ENCODE results near the gene ATP13A2.

ATP13A2 gene

GRCh38 chr1:17028662-17029188 lies 17.0 kb upstream of the ATP13A2 start:
- DNase-seq (ENCODE audit: low read depth in 2 of 2), result no peak

DNA sequence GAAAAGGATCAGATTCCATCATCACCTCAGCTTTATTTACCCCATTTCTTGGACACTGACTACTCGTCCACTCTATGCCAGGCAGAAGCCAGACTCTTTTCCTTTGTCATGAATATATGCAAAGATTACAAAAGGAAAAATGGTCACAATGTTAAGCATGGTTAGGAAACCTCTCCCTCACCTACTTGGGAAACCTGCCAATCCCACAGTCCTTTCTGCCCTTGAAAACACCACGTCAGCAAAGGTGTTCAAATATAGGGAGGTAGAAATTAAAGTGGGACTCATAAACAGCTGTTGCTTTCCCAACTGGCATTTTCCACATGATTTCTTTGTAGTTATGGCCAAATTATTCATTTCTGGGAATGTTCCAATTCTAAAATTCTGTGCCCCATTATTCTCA lies 16.2 kb upstream of the ATP13A2 start:
- no peak for DNase-seq (ENCODE audit: low read depth in 2 of 2)

- no peak for DNase-seq (ENCODE audit: low read depth in 2 of 2)
These were observed 15.7 kb upstream of the ATP13A2 start for GRCh38 chr1:17027403-17027802.

GRCh38 chr1:17024721-17025120 lies 13.0 kb upstream of the ATP13A2 start:
- no peak for DNase-seq (ENCODE audit: low read depth in 2 of 2)

DNA sequence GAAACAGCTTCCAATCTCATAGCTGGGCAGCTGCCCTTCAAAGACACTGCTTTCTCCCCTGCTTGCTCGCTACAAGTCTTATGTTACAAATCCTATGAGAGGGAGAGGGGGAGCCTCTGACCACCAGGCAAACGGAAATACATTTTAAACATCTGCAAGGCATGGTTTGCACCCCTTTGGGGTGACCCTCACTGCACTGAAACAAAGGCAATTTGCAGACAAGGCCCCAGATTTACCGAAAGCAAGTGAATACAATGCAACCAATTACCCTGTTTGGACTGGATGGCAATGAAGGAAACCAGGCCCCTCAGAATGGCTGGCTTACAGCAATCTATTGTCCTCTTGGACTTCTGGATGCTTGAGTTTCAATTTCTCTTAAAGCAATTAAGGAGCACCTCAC lies 11.8 kb upstream of the ATP13A2 start:
- DNase-seq (ENCODE audit: low read depth in 2 of 2), result no peak

DNA sequence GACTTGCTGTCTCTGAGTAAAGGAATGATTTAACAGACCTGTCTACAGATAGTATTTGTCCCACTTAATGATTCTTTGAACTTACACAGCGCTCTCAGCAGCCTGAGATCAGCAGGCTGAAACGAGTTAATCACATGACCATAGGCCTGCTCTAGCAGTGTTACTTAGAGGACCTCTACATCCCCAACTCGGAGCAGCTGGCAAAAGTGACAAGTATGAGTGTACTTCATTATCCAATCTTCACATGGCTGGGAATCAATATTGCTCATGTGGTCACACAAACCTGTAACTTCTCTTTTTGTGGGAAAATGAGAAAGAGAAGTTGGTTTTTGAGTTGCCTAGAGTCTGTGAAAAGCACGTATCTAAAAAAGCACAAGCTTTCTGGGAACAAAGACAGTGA lies 11.4 kb upstream of the ATP13A2 start:
- DNase-seq (ENCODE audit: low read depth in 2 of 2), result no peak

- DNase-seq (ENCODE audit: low read depth in 2 of 2), result no peak
These were observed 10.2 kb upstream of the ATP13A2 start for GRCh38 chr1:17021896-17022295.

DNA sequence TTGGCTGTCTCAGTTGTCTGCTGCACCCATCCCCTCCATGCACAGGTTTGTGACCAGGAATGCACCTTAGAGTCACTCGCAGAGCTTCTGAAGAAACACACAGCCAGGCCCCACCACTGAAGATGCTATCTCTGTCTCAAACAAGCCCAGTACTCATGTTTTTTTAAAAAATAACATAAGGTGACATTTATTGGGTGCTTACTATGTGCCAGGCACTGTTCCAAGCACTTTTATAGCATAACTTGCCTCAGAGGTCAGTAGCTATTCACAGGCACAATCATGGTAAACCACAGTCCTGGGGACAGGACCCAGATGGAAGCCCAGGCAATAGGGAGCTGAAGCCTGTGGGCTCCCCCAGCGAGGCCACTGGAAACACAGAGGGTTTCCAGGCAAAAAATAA lies 8.8 kb upstream of the ATP13A2 start:
- DNase-seq (ENCODE audit: low read depth in 2 of 2), result no peak

GRCh38 chr1:17018849-17019248 lies 7.1 kb upstream of the ATP13A2 start:
- DNase-seq (ENCODE audit: low read depth in 2 of 2), result no peak

DNA sequence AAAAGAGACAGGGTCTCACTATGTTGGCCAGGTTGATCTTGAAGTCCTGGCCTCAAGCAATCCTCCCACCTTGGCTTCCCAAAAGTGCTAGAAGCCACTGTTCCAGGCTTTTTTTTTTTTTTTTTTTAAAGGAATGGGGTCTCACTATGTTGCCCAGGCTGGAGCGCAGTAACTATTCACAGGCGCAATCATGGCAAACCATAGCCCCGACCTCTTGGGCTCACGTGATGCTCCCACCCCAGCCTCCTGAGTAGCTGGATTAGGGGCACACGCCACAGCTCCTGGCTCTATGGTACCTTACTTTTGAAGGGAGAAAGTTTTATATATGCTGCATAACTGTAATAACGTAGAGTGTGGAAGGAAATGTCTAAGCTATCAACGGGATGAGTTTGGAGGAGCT lies 5.7 kb upstream of the ATP13A2 start:
- DNase-seq (ENCODE audit: low read depth in 2 of 2), result no peak

GRCh38 chr1:17016317-17016661 lies 4.6 kb upstream of the ATP13A2 start:
- no peak for DNase-seq (ENCODE audit: low read depth in 2 of 2)

- no peak for DNase-seq (ENCODE audit: low read depth in 2 of 2)
These were observed 3.2 kb upstream of the ATP13A2 start for GRCh38 chr1:17014671-17015567.

GRCh38 chr1:17013491-17014320 lies 2.0 kb upstream of the ATP13A2 start:
- DNase-seq (ENCODE audit: low read depth in 2 of 2), result no peak

DNA sequence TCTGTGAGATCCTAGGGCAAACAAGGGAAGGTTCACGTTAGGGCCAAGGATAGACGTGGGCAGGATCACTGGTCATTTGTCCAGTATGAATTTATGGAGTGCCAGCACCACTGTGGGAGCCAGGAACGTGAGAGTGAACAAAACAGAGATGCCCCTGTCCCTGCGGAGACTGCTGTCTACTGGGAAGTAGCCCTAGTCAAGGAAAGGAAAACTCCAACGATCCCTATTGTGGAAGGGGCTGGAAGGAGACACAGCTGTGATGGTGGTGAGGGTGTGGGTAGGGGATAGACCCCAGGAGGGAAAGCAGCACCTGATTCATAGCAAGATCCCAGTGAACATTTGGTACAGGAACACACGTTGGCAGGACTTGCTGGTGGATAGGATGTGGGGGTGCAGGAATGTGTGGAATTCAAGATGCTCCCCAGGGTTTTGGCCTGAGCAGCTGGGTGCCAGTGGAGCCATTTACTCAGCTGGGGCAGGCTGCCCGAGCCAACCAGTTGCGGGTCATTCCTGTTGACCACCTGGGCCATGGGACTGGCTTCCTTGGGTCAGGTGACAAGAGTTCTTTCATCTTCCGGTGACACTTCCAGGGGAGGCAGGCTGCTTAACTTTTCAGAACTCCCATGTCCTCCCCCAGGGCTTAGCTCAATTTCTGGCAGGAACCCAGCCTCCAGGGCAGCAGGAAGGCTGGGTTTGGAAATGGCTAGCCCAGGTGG lies 1.2 kb upstream of the ATP13A2 start:
- no peak for DNase-seq (ENCODE audit: low read depth in 2 of 2)

DNA sequence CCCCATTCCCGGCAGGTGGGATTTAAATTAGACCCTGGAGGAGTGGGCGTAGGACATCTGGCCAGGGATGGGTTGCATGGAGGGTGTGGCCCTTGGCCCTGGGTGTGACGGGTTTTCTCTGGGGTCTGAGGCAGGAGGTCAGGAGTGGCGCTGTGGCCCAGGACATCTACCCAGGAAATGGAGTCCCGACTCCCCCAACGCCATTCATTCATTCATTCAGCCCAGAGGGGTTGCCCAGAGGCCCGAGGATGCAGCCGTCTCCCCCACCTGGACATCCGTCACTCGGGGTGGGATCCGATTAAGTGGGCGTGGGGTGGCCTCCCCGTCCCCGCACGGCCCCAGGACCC lies 663 bp downstream of the ATP13A2 start:
- DNase-seq (ENCODE audit: low read depth in 2 of 2), result no peak

- no peak for DNase-seq (ENCODE audit: low read depth in 2 of 2)
These were observed 2.0 kb downstream of the ATP13A2 start for GRCh38 chr1:17009706-17010105.

GRCh38 chr1:17008208-17008855 lies 3.4 kb downstream of the ATP13A2 start:
- no peak for DNase-seq (ENCODE audit: low read depth in 2 of 2)

DNA sequence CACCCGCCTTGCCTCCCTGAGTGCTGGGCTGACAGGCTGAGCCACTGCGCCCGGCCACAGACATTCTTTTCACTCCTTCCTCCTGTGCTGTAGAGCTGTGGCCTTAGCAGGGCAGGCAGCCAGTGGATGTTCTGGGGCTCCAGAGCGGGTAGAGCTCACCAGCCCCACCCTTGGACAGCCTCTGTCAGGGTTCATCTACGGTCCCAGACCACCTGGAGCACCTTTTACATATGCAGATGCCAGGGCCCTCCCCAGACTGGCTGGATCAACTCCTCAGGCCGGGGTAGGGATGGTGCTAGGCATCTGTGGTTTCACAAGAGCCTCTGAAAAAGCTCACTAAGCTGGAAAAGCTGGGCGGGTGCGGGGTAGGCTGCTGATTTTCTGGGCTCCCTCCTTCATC lies 4.6 kb downstream of the ATP13A2 start:
- DNase-seq (ENCODE audit: low read depth in 2 of 2), result no peak

- no peak for DNase-seq (ENCODE audit: low read depth in 2 of 2)
These were observed 6.4 kb downstream of the ATP13A2 start for GRCh38 chr1:17005365-17005740.

DNA sequence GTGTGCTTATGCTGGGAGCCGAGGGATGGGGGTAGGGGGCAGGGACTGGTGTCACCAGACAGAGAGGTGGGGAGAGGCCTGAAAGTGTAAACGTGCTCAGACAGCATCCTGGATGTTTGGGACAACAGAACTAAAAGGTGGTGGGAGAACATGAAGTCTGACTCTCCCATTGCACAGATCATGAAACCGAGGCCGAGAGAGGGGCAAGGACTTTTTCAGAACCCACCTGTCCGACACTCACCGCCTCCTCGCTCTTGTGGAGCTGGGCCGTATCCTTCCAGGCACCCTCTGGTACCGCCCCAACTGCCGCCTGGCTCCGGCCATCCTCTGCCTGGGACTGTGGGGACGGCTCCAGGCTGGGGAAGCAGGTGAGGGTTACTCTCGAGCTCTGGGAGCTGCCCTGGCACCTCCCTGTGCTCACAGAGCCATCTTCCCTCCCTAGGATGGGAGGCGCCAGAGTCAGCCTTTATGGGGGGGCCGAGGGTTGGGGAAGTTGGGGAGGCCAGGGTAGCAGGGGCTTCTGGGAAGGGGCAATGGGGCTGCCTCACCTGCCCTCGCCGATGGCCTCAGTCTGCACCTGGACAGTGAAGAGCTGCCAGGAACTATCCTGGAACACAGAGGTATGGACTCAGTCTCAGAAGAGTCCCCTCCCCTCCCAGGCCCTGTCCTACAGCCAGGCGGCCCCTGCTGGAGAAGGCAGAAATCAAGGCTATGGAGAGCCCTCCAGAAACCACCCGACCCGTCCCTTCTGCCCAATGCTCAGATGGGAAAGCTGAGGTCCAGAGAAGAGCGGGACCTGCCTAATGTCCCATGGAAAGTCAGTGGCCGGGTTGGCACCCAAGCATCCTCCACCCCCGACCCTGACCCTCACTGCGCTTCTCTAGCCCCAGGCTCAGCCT lies 7.0 kb downstream of the ATP13A2 start:
- no peak for DNase-seq (ENCODE audit: low read depth in 2 of 2)

DNA sequence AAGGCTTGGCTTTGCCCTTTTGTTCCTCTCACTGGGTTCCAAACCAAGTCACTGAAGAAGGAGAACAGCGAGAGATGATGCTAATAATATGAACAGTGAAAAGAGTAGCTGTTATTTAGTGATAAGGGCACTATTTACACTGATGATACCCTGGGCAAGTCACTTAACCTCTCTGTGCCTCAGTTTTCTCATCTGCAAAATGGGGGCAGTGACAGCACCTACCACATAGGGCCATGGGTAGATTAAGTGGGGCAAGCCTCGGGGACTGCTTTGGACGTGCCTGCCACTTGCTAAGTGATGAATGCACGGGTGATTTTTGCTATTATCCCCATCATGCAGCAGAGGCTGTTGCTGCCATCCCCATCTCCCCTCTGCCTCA lies 9.2 kb downstream of the ATP13A2 start:
- no peak for DNase-seq (ENCODE audit: low read depth in 2 of 2)

Measured in stimulated activated CD8-positive, alpha-beta memory T cell treated with anti-CD3 and anti-CD28 coated beads, Interleukin-7, amount 100 ng/mL, for 4 hours (primary cell).